Activated naive CD8-positive, alpha-beta T cell (primary cell): ENCODE results near the gene RPS6KA1.

ENCODE experiments used
- H3K27ac Mint-ChIP-seq: one replicate; pipeline ENCODE4 v1.8.0; 2021; ENCODE audit warnings: mixed read lengths
- H3K27me3 Mint-ChIP-seq: one replicate; pipeline ENCODE4 v1.8.0; 2021; ENCODE audit warnings: mixed read lengths
- H3K36me3 Mint-ChIP-seq: one replicate; pipeline ENCODE4 v1.8.0; 2021; ENCODE audit warnings: mixed read lengths
- H3K4me1 Mint-ChIP-seq: one replicate; pipeline ENCODE4 v1.8.0; 2021; ENCODE audit warnings: low read depth, mixed read lengths
- H3K4me3 Mint-ChIP-seq: one replicate; pipeline ENCODE4 v1.8.0; 2021; ENCODE audit warnings: mild to moderate bottlenecking, mixed read lengths
- H3K9me3 Mint-ChIP-seq: one replicate; pipeline ENCODE4 v1.8.0; 2021; ENCODE audit warnings: low read depth, mixed read lengths

RPS6KA1 gene

GRCh38 chr1:26556111-26556510 is 26.6 kb downstream of the RPS6KA1 start:
- peaks cover 2% of the 10 kb centered on the region for H3K36me3 Mint-ChIP-seq
- H3K4me3 Mint-ChIP-seq, result no peak overlapping the region
- peak overlapping the region; percentile 54 for H3K27ac Mint-ChIP-seq
- H3K9me3 Mint-ChIP-seq, result no peaks in the 10 kb centered on the region
- H3K4me1 Mint-ChIP-seq, result peaks cover 4% of the 10 kb centered on the region
- no peaks in the 10 kb centered on the region for H3K27me3 Mint-ChIP-seq

- H3K9me3 Mint-ChIP-seq, result no peaks in the 10 kb centered on the region
- peaks cover 2% of the 10 kb centered on the region for H3K36me3 Mint-ChIP-seq
- H3K27ac Mint-ChIP-seq, result peak overlapping the region; percentile 73
- H3K4me1 Mint-ChIP-seq, result peaks cover 4% of the 10 kb centered on the region
- H3K4me3 Mint-ChIP-seq, result no peak overlapping the region
- no peaks in the 10 kb centered on the region for H3K27me3 Mint-ChIP-seq
These were observed 27.4 kb downstream of the RPS6KA1 start for GRCh38 chr1:26557008-26557407.

GRCh38 chr1:26558685-26559048 is 29.1 kb downstream of the RPS6KA1 start:
- Mint-ChIP-seq H3K9me3 (no peaks in the 10 kb centered on the region), H3K27me3 (no peaks in the 10 kb centered on the region), H3K27ac (no peak overlapping the region), H3K4me3 (no peak overlapping the region), H3K36me3 (peaks cover 8% of the 10 kb centered on the region), H3K4me1 (peaks cover 3% of the 10 kb centered on the region)

- peaks cover 8% of the 10 kb centered on the region for H3K36me3 Mint-ChIP-seq
- peaks cover 3% of the 10 kb centered on the region for H3K4me1 Mint-ChIP-seq
- no peaks in the 10 kb centered on the region for H3K27me3 Mint-ChIP-seq
- H3K9me3 Mint-ChIP-seq, result no peaks in the 10 kb centered on the region
- H3K27ac Mint-ChIP-seq, result no peak overlapping the region
- H3K4me3 Mint-ChIP-seq, result no peak overlapping the region
These were observed 30.8 kb downstream of the RPS6KA1 start for GRCh38 chr1:26560403-26560780.

GRCh38 chr1:26570287-26570686 is 40.7 kb downstream of the RPS6KA1 start:
- peaks cover 7% of the 10 kb centered on the region for H3K36me3 Mint-ChIP-seq
- peaks cover 18% of the 10 kb centered on the region for H3K4me1 Mint-ChIP-seq
- H3K9me3 Mint-ChIP-seq, result no peaks in the 10 kb centered on the region
- H3K27me3 Mint-ChIP-seq, result no peaks in the 10 kb centered on the region
- peak overlapping the region; percentile 64 for H3K27ac Mint-ChIP-seq
- H3K4me3 Mint-ChIP-seq, result no peak overlapping the region

GRCh38 chr1:26571381-26571780 is 41.8 kb downstream of the RPS6KA1 start:
- H3K4me1 Mint-ChIP-seq, result peaks cover 19% of the 10 kb centered on the region
- no peak overlapping the region for H3K4me3 Mint-ChIP-seq
- H3K27me3 Mint-ChIP-seq, result no peaks in the 10 kb centered on the region
- peaks cover 9% of the 10 kb centered on the region for H3K36me3 Mint-ChIP-seq
- H3K9me3 Mint-ChIP-seq, result no peaks in the 10 kb centered on the region
- H3K27ac Mint-ChIP-seq, result peak overlapping the region; percentile 64

- H3K27ac Mint-ChIP-seq, result no peak overlapping the region
- no peaks in the 10 kb centered on the region for H3K27me3 Mint-ChIP-seq
- peaks cover 7% of the 10 kb centered on the region for H3K36me3 Mint-ChIP-seq
These were observed 44.5 kb downstream of the RPS6KA1 start for GRCh38 chr1:26574018-26574417.

GRCh38 chr1:26574719-26575251 is 45.2 kb downstream of the RPS6KA1 start:
- Mint-ChIP-seq H3K9me3 (no peaks in the 10 kb centered on the region), H3K27ac (no peak overlapping the region), H3K36me3 (peaks cover 7% of the 10 kb centered on the region), H3K27me3 (no peaks in the 10 kb centered on the region), H3K4me3 (no peak overlapping the region), H3K4me1 (peaks cover 34% of the 10 kb centered on the region)

More at GRCh38 chr1:26574018-26574417, 44.5 kb downstream of the RPS6KA1 start:
- Mint-ChIP-seq H3K4me3 (no peak overlapping the region), H3K4me1 (peaks cover 31% of the 10 kb centered on the region), H3K9me3 (no peaks in the 10 kb centered on the region)

GRCh38 chr1:26575348-26575747 is 45.8 kb downstream of the RPS6KA1 start:
- peak overlapping the region; percentile 4 for H3K27ac Mint-ChIP-seq
- H3K36me3 Mint-ChIP-seq, result peaks cover 5% of the 10 kb centered on the region
- no peaks in the 10 kb centered on the region for H3K9me3 Mint-ChIP-seq
- no peaks in the 10 kb centered on the region for H3K27me3 Mint-ChIP-seq
- H3K4me1 Mint-ChIP-seq, result peaks cover 34% of the 10 kb centered on the region
- no peak overlapping the region for H3K4me3 Mint-ChIP-seq

GRCh38 chr1:26578167-26578566 is 48.6 kb downstream of the RPS6KA1 start:
- H3K4me1 Mint-ChIP-seq, result peaks cover 51% of the 10 kb centered on the region
- H3K36me3 Mint-ChIP-seq, result peaks cover 4% of the 10 kb centered on the region
- no peaks in the 10 kb centered on the region for H3K9me3 Mint-ChIP-seq
- H3K27ac Mint-ChIP-seq, result peak overlapping the region; percentile 62
- H3K4me3 Mint-ChIP-seq, result no peak overlapping the region
- no peaks in the 10 kb centered on the region for H3K27me3 Mint-ChIP-seq

- Mint-ChIP-seq H3K4me1 (peaks cover 61% of the 10 kb centered on the region), H3K27ac (peak overlapping the region; percentile 81), H3K27me3 (no peaks in the 10 kb centered on the region), H3K9me3 (no peaks in the 10 kb centered on the region), H3K36me3 (peaks cover 4% of the 10 kb centered on the region), H3K4me3 (peak overlapping the region; percentile 25)
These were observed 50.1 kb downstream of the RPS6KA1 start for GRCh38 chr1:26579681-26580111.

GRCh38 chr1:26580116-26580515 is 50.6 kb downstream of the RPS6KA1 start:
- Mint-ChIP-seq H3K36me3 (peaks cover 2% of the 10 kb centered on the region), H3K27ac (peak overlapping the region; percentile 81), H3K4me1 (peaks cover 59% of the 10 kb centered on the region), H3K27me3 (no peaks in the 10 kb centered on the region), H3K4me3 (peak overlapping the region; percentile 25), H3K9me3 (no peaks in the 10 kb centered on the region)

- peaks cover 55% of the 10 kb centered on the region for H3K4me1 Mint-ChIP-seq
- H3K4me3 Mint-ChIP-seq, result peak overlapping the region; percentile 69
These were observed 51.7 kb downstream of the RPS6KA1 start for GRCh38 chr1:26581287-26581651.

GRCh38 chr1:26582053-26582835 is 52.7 kb downstream of the RPS6KA1 start:
- Mint-ChIP-seq H3K4me1 (peaks cover 52% of the 10 kb centered on the region), H3K36me3 (no peaks in the 10 kb centered on the region), H3K9me3 (no peaks in the 10 kb centered on the region), H3K4me3 (peak overlapping the region; percentile 54), H3K27ac (peak overlapping the region; percentile 91), H3K27me3 (no peaks in the 10 kb centered on the region)

More at GRCh38 chr1:26581287-26581651, 51.7 kb downstream of the RPS6KA1 start:
- Mint-ChIP-seq H3K9me3 (no peaks in the 10 kb centered on the region), H3K27me3 (no peaks in the 10 kb centered on the region), H3K27ac (peak overlapping the region; percentile 91), H3K36me3 (no peaks in the 10 kb centered on the region)

GRCh38 chr1:26582836-26583460 is 53.4 kb downstream of the RPS6KA1 start:
- Mint-ChIP-seq H3K4me1 (peaks cover 45% of the 10 kb centered on the region), H3K27me3 (no peaks in the 10 kb centered on the region), H3K9me3 (no peaks in the 10 kb centered on the region), H3K27ac (peak overlapping the region; percentile 91), H3K4me3 (peak overlapping the region; percentile 54), H3K36me3 (no peaks in the 10 kb centered on the region)
